GM12872 (cell line): ENCODE data around the gene CBR3.
A peak's percentile ranks its signal among the peaks of the same experiment; 100 is the strongest.

Experiments used
- TF ChIP-seq, protein P1 (sequence below): IDR thresholded peaks from 3 replicates; pipeline ENCODE4 v1.5.1; 2011; ENCODE audit warnings: low read depth, mild to moderate bottlenecking, low read length, moderate library complexity; ENCODE audit not compliant: insufficient read depth

CBR3 gene

DNA sequence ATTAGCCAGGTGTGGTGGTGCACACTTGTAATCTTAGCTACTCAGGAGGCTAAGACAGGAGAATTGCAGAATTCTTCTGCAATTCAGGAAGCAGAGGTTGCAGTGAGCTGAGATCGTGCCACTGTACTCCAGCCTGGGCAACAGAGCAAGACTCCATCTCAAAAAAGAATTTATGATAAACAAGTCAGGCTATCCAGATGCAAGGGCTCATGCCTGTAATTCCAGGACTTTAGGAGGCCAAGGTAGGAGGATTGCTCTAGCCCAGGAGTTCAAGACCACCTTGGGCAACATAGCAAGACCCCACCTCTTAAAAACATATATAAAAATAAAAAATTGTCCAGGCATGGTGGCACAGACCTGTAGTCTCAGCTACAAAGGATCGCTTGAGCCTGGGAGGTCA, 10.5 kb upstream of the CBR3 start:
- TF ChIP-seq, protein P1, sequence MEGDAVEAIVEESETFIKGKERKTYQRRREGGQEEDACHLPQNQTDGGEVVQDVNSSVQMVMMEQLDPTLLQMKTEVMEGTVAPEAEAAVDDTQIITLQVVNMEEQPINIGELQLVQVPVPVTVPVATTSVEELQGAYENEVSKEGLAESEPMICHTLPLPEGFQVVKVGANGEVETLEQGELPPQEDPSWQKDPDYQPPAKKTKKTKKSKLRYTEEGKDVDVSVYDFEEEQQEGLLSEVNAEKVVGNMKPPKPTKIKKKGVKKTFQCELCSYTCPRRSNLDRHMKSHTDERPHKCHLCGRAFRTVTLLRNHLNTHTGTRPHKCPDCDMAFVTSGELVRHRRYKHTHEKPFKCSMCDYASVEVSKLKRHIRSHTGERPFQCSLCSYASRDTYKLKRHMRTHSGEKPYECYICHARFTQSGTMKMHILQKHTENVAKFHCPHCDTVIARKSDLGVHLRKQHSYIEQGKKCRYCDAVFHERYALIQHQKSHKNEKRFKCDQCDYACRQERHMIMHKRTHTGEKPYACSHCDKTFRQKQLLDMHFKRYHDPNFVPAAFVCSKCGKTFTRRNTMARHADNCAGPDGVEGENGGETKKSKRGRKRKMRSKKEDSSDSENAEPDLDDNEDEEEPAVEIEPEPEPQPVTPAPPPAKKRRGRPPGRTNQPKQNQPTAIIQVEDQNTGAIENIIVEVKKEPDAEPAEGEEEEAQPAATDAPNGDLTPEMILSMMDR: no peak

DNA sequence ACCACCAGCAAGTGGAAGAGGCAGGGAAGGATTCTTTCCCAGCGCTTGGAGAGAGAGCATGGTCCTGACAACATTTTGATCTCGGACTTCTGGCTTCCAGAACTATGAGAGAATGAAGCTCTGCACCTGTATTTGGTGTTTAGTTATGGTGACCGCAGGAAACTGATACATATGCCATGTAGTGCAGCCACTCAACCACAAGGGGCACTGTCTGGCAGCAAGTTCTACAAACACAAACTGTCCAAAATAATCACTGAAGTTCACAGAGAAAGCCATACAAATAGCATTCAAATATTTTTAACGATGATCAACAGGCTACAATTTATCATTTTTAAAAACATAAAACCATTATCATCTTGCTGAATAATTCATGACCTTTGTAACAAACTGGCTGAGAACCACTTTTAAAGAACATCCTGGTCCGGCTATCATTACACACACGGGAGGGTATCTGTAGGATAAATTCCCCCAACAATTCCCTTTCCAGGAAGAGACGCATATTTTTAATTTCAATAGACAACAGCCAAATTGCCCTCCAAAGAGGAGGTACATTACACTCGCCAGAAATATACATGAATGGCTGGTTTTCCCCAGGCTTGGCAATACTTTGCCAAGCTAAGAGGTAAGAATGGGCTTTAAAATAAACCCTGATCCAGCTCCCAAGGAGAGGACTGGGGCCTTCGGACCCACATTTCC, 9.2 kb upstream of the CBR3 start:
- TF ChIP-seq, protein P1: peak; percentile 95

DNA sequence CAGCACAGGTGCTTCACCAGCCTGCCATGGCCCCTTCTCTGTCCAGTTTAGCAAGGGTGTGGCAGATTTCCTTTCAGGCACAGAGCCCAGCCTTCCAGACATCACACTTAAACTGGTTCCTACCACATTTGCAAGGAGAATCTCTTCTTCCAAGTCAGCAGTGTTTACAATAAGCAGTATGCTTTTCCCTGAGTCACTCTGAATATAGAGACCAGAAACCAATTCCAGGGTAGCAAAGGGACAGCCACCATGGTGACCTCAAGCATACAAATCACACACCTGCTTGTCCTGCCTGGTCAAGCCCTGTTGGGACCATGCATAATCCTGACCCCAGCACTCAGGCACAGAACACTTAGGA, 8.7 kb upstream of the CBR3 start:
- TF ChIP-seq, protein P1: no peak

DNA sequence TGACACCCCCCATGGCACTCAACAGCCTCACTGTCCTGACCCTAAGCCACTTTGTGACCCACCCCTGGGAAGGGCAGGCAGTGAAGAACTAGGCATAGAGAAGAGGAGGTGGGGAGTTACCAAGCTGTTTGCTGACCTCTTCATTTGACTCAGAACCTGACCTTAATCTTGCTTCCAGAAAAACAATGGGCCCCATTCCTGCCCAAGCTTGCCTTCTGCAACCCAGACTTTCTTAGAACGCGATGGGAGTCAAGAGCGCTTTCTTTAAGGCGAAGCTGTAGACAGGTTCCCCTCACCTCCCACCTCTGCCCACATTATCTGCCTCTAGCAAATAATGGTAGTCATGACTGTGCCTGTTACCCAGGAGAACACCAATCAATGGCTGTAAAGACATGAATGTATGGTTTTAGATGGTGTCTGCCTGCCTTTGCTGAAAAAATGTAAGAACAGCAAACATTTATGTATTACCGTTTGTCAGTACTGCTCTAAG, 8.2 kb upstream of the CBR3 start:
- TF ChIP-seq, protein P1: no peak

DNA sequence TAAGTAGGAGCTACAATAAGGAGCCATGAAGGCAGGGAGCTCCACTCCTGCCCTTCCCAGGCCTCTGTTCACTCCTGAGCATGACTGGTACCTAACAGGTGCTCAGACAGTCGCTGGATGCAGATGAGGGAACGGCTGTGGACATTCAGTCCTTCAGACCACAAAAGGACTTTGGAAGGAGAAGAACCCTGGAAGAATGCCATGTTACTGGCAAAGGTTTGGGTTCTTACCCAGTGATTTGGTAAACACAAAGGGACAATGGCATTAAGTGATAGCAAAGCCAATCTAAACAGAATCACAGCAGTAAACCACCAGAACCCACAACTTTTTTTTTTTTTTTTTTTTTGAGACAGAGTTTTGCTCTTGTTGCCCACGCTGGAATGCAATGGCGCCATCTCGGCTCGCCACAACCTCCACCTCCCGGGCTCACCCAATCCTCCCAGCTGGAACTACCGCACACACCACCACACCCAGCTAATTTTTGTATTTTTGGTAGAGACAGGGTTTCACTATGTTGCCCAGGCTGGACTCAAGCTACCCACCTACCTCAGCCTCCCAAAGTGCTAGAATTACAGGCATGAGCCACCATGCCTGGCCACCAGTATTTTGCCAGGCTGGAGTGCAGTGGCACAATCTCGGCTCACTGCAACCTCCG, 7.5 kb upstream of the CBR3 start:
- TF ChIP-seq, protein P1: no peak

DNA sequence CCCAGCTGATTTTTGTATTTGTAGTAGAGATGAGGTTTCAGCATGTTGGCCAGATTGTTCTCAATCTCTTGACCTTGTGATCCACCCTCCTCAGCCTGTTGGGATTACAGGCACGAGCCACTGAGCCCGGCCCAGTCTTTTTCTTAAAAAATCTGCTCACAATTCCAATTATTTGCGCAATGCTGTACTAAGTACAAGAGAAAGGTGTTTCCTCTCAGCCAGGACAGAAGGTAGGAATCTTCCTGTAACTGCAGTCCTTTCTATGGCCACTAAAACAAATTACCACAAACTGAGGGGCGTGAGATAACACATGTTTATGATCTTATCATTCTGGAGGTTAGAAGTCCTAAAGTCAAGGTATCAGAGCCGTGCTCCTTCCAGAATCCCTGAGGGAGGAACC, 6.9 kb upstream of the CBR3 start:
- TF ChIP-seq, protein P1: no peak

DNA sequence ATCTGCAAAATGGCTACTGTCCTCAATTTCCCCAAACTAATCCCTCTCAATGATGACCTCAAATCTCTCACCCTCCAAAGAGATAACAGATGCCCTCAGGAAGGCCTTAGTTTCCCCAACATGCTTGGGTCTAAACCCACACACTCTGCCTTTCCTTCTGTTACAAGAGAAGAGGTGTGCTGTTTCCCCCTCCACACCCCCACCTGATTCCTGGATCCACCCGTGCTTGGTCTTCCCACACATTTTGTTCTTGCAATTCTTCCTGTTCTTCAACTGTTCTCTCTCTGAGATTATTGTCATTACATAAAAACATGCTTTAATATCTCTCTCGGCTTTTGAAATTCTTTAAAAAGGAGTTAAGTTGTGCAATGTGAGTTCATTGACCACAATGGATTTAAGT, 5.7 kb upstream of the CBR3 start:
- TF ChIP-seq, protein P1: no peak
